GM23248 (cell line): ENCODE measurements around the gene AK1. TPM values are rescaled to one million over a fixed set of nuclear protein-coding genes. Genes with fewer than 3 reads are reported as not detected.
A peak's percentile ranks its signal among the peaks of the same experiment; 100 is the strongest.

Experiments
- DNase-seq: peaks from one replicate; pipeline ENCODE4 v3.0.0-alpha.2; 2015
- H2AFZ ChIP-seq: fragments of 200-600 bp; sonication (generic); 2 replicates; pipeline ENCODE4 v1.6.1; 2016; ENCODE audit warnings: antibody characterized with exemption
- H3F3A ChIP-seq: fragments of 200-600 bp; sonication (generic); 2 replicates; pipeline ENCODE4 v1.6.1; 2016; ENCODE audit warnings: mild to moderate bottlenecking, antibody characterized with exemption, mixed run types; ENCODE audit not compliant: insufficient read depth
- H3K27ac ChIP-seq: fragments of 200-600 bp; sonication (generic); 2 replicates; pipeline ENCODE4 v1.5.1; 2016; ENCODE audit warnings: mild to moderate bottlenecking
- H3K27me3 ChIP-seq: fragments of 200-600 bp; sonication (generic); replicated peaks from 2 replicates; pipeline ENCODE4 v1.6.1; 2016; ENCODE audit warnings: mild to moderate bottlenecking; ENCODE audit not compliant: insufficient read depth
- H3K36me3 ChIP-seq: fragments of 200-600 bp; sonication (generic); 2 replicates; pipeline ENCODE4 v1.6.1; 2016; ENCODE audit warnings: low read depth, mild to moderate bottlenecking
- H3K4me1 ChIP-seq: fragments of 200-600 bp; sonication (generic); 2 replicates; pipeline ENCODE4 v1.6.1; 2016; ENCODE audit warnings: mild to moderate bottlenecking; ENCODE audit not compliant: insufficient read depth
- H3K4me2 ChIP-seq: fragments of 200-600 bp; sonication (generic); one replicate; pipeline ENCODE4 v1.6.1; 2016; ENCODE audit warnings: mild to moderate bottlenecking; ENCODE audit not compliant: unreplicated experiment
- H3K4me3 ChIP-seq: fragments of 200-600 bp; sonication (generic); 2 replicates; pipeline ENCODE4 v1.5.1; 2016; ENCODE audit warnings: mild to moderate bottlenecking
- H3K79me2 ChIP-seq: fragments of 200-600 bp; sonication (generic); 2 replicates; pipeline ENCODE4 v1.6.1; 2016; ENCODE audit warnings: mild to moderate bottlenecking; ENCODE audit not compliant: insufficient read depth
- H3K9ac ChIP-seq: fragments of 200-600 bp; sonication (generic); 2 replicates; pipeline ENCODE4 v1.6.1; 2016; ENCODE audit warnings: mild to moderate bottlenecking
- H3K9me2 ChIP-seq: fragments of 200-600 bp; sonication (generic); 2 replicates; pipeline ENCODE4 v1.6.1; 2016; ENCODE audit warnings: mixed run types, mild to moderate bottlenecking, moderate library complexity; ENCODE audit not compliant: insufficient read depth
- H3K9me3 ChIP-seq: fragments of 200-600 bp; sonication (generic); one replicate; pipeline ENCODE4 v1.6.1; 2017; ENCODE audit warnings: low read depth
- H4K20me1 ChIP-seq: fragments of 200-600 bp; sonication (generic); 2 replicates; pipeline ENCODE4 v1.6.0; 2016; ENCODE audit not compliant: insufficient read depth
- EZH2 ChIP-seq: fragments of 200-600 bp; sonication (generic); IDR thresholded peaks from 2 replicates; pipeline ENCODE4 v1.6.1; 2018; ENCODE audit warnings: antibody characterized with exemption, mild to moderate bottlenecking; ENCODE audit not compliant: insufficient read depth, poor library complexity, severe bottlenecking
- EZH2phosphoT487 ChIP-seq: fragments of 200-600 bp; sonication (generic); IDR thresholded peaks from 2 replicates; pipeline ENCODE4 v1.6.1; 2018; ENCODE audit warnings: antibody characterized with exemption, moderate library complexity, mild to moderate bottlenecking, low read depth; ENCODE audit not compliant: insufficient read depth
- WGBS, 2 experiments: methylation state at CpG; one replicate each; pipeline ENCODE4 v1.1.6; 2015 to 2017; ENCODE audit warnings: low lambda C conversion rate in 2 of 2, low coverage in 1 of 2; ENCODE audit errors: missing lambda C conversion rate in 2 of 2; 5-methylcytosine and 5-hydroxymethylcytosine counted together
- in situ Hi-C: fragments of 300-500 bp; cut with MboI; formaldehyde crosslinking; loops from 2 replicates; pipeline ENCODE4 v1.15.0; 2020
- polyA plus RNA-seq: library from polyadenylated mRNA; unstranded; fragments of >200 nt; fragmentation: Nextera tagmentation; extraction: Ambion mirVana; gene quantifications from 2 replicates; pipeline ENCODE4 v1.2.1, GENCODE V29; 2016
- total RNA-seq: library from RNA; depleted of rRNA; stranded (reverse); fragments of >200 nt; shearing (Covaris generic); gene quantifications from 2 replicates; pipeline ENCODE4 v1.2.3, GENCODE V29; 2014

AK1 gene
- total and polyA plus RNA-seq, 2 experiments from 2014 or later, result 51.8 to 159 TPM

- 19 to 30% methylated on average over 10 to 19 of the region's 19 CpGs for WGBS, 2 experiments
- H3K4me2 ChIP-seq, result peak overlapping the region; percentile 87
- no peaks in the 10 kb centered on the region for H4K20me1 ChIP-seq
- H3F3A ChIP-seq, result peaks cover 5% of the 10 kb centered on the region; the same call in 1 of the 2 replicates
- in situ Hi-C loops, result no loop called here
- H3K4me3 ChIP-seq, result peak overlapping the region; percentile 89
- no peaks in the 10 kb centered on the region for H3K27me3 ChIP-seq
- peak overlapping the region; percentile 100 for H3K9ac ChIP-seq
- H3K36me3 ChIP-seq, result peaks cover 34% of the 10 kb centered on the region; the same call in 1 of the 2 replicates
- peak overlapping the region; percentile 97 for H3K27ac ChIP-seq
- H3K9me3 ChIP-seq, result no peaks in the 10 kb centered on the region
- H2AFZ ChIP-seq, result no peak overlapping the region
- peaks cover 27% of the 10 kb centered on the region for H3K4me1 ChIP-seq
- TF ChIP-seq EZH2phosphoT487 (no peak), EZH2 (no peak)
- H3K79me2 ChIP-seq, result peaks cover 49% of the 10 kb centered on the region
- H3K9me2 ChIP-seq, result no peaks in the 10 kb centered on the region
- DNase-seq, result peak; percentile 86
These were observed 19.8 kb upstream of the AK1 start for GRCh38 chr9:127897193-127897692.

GRCh38 chr9:127896395-127897192, 19.1 kb upstream of the AK1 start:
- H2AFZ ChIP-seq, result no peak overlapping the region
- no peaks in the 10 kb centered on the region for H4K20me1 ChIP-seq
- TF ChIP-seq EZH2 (no peak), EZH2phosphoT487 (no peak)
- H3K4me3 ChIP-seq, result peak overlapping the region; percentile 33
- H3K9me3 ChIP-seq, result no peaks in the 10 kb centered on the region
- WGBS, 2 experiments, result 72 to 75% methylated on average over 16 of the region's 16 CpGs
- H3K79me2 ChIP-seq, result peaks cover 53% of the 10 kb centered on the region
- H3K27ac ChIP-seq, result peak overlapping the region; percentile 28; the same call in 1 of the 2 replicates
- H3K36me3 ChIP-seq, result peaks cover 38% of the 10 kb centered on the region; the same call in 1 of the 2 replicates
- H3K9ac ChIP-seq, result peak overlapping the region; percentile 38
- peaks cover 27% of the 10 kb centered on the region for H3K4me1 ChIP-seq
- peaks cover 5% of the 10 kb centered on the region; the same call in 1 of the 2 replicates for H3F3A ChIP-seq
- in situ Hi-C loops, result no loop called here
- H3K9me2 ChIP-seq, result no peaks in the 10 kb centered on the region
- peak overlapping the region; percentile 87 for H3K4me2 ChIP-seq
- DNase-seq, result no peak
- no peaks in the 10 kb centered on the region for H3K27me3 ChIP-seq

- no peak for TF ChIP-seq EZH2phosphoT487
- TF ChIP-seq EZH2, result no peak
- in situ Hi-C loops, result no loop called here
- Histone ChIP-seq H3K4me2 (no peak overlapping the region), H3K9ac (no peak overlapping the region), H3K4me1 (peaks cover 20% of the 10 kb centered on the region), H3K9me3 (no peaks in the 10 kb centered on the region), H3K27ac (no peak overlapping the region), H2AFZ (no peak overlapping the region), H3K9me2 (no peaks in the 10 kb centered on the region), H3K4me3 (no peak overlapping the region), H3F3A (peaks cover 5% of the 10 kb centered on the region; the same call in 1 of the 2 replicates), H3K27me3 (no peaks in the 10 kb centered on the region), H3K36me3 (peaks cover 44% of the 10 kb centered on the region; the same call in 1 of the 2 replicates), H4K20me1 (no peaks in the 10 kb centered on the region), H3K79me2 (peaks cover 60% of the 10 kb centered on the region)
- WGBS, 2 experiments, result 89 to 90% methylated on average over 8 of the region's 8 CpGs
- no peak for DNase-seq
These were observed 18.3 kb upstream of the AK1 start for GRCh38 chr9:127895811-127896210.

GRCh38 chr9:127893392-127893791, 15.9 kb upstream of the AK1 start:
- H3K4me2 ChIP-seq, result no peak overlapping the region
- TF ChIP-seq EZH2 (no peak), EZH2phosphoT487 (no peak)
- peaks cover 67% of the 10 kb centered on the region; the same call in 1 of the 2 replicates for H3K36me3 ChIP-seq

More at GRCh38 chr9:127893392-127893791, 15.9 kb upstream of the AK1 start:
- Histone ChIP-seq H4K20me1 (no peaks in the 10 kb centered on the region), H3K4me3 (no peak overlapping the region), H3K4me1 (peaks cover 11% of the 10 kb centered on the region), H3K9ac (no peak overlapping the region), H3F3A (peaks cover 5% of the 10 kb centered on the region; the same call in 1 of the 2 replicates), H3K27me3 (no peaks in the 10 kb centered on the region), H2AFZ (no peak overlapping the region), H3K9me2 (no peaks in the 10 kb centered on the region), H3K79me2 (peaks cover 73% of the 10 kb centered on the region), H3K9me3 (no peaks in the 10 kb centered on the region), H3K27ac (no peak overlapping the region)
- DNase-seq, result no peak
- in situ Hi-C loops, result no loop called here
- 99 to 100% methylated on average over 4 of the region's 4 CpGs for WGBS, 2 experiments
